Measurements from ENCODE around the gene BAIAP2L2.

- TF ChIP-seq CSDC2 (CRISPR knock-in tag; IDR thresholded peaks at IDR 0.05) (no peak), PATZ1 (CRISPR knock-in tag; IDR thresholded peaks at IDR 0.05; ENCODE audit: borderline replicate concordance) (no peak), PPARA (CRISPR knock-in tag; IDR thresholded peaks at IDR 0.05; ENCODE audit: borderline replicate concordance) (no peak), ISL1 (CRISPR knock-in tag; IDR thresholded peaks at IDR 0.05) (no peak), ZNF565 (CRISPR knock-in tag; conservative IDR thresholded peaks at IDR 0.05; ENCODE audit: low read depth) (no peak), ZFP3 (CRISPR knock-in tag; IDR thresholded peaks at IDR 0.05) (no peak), POU6F1 (CRISPR knock-in tag; IDR thresholded peaks at IDR 0.05; ENCODE audit: borderline replicate concordance, low read depth) (no peak), ZNF8 (CRISPR knock-in tag; IDR thresholded peaks at IDR 0.05) (no peak), ZFP30 (CRISPR knock-in tag; IDR thresholded peaks at IDR 0.05) (no peak), TSHZ2 (CRISPR knock-in tag; IDR thresholded peaks at IDR 0.05) (no peak), ARNTL (CRISPR knock-in tag; IDR thresholded peaks at IDR 0.05; ENCODE audit: borderline replicate concordance, low read depth) (no peak), ZC3H10 (CRISPR knock-in tag; IDR thresholded peaks at IDR 0.05) (no peak)
These were observed 19.4 kb upstream of the BAIAP2L2 start for GRCh38 chr22:38129856-38130255.

Measured in SK-N-SH treated with all-trans-retinoic acid at 6 μM for 48 hours (cell line).